Measurements from ENCODE around the gene ST6GALNAC3. TPM values are rescaled to one million over a fixed set of nuclear protein-coding genes. Genes with fewer than 3 reads are reported as not detected.
A peak's percentile ranks its signal among the peaks of the same experiment; 100 is the strongest.

Gene ST6GALNAC3
- total RNA-seq, 1 donor from 2014 or later = 23.6 TPM

GRCh38 chr1:76232666-76233065 lies 158.1 kb downstream of the ST6GALNAC3 start:
- H3K9me3 ChIP-seq (ENCODE audit: low read depth) = no peaks in the 10 kb centered on the region
- no peak overlapping the region for H3K9ac ChIP-seq
- H3K27me3 ChIP-seq = no peaks in the 10 kb centered on the region
- no peak overlapping the region for H3K4me3 ChIP-seq
- H4K20me1 ChIP-seq (ENCODE audit: low read depth) = no peaks in the 10 kb centered on the region
- H3K4me2 ChIP-seq = no peak overlapping the region
- H2AFZ ChIP-seq (replicated peaks) = no peak overlapping the region
- no peak overlapping the region for H3K27ac Mint-ChIP-seq
- no peak overlapping the region for H3K4me3 Mint-ChIP-seq
- no peaks in the 10 kb centered on the region for H3K79me2 ChIP-seq (ENCODE audit: low read depth)
- no peaks in the 10 kb centered on the region for H3K36me3 ChIP-seq
- H3K27me3 Mint-ChIP-seq (ENCODE audit: insufficient read depth, low read depth) = peaks cover 2% of the 10 kb centered on the region
- no peak for DNase-seq (ENCODE audit: low spot score)
- no peak overlapping the region for H3K27ac ChIP-seq
- peaks cover 16% of the 10 kb centered on the region for H3F3A ChIP-seq (ENCODE audit: low read depth)
- no peaks in the 10 kb centered on the region for H3K9me3 Mint-ChIP-seq
- no peaks in the 10 kb centered on the region for H3K36me3 Mint-ChIP-seq
- no peak for TF ChIP-seq EZH2phosphoT487 (IDR thresholded peaks at IDR 0.05)
- TF ChIP-seq CTCF (IDR thresholded peaks at IDR 0.05) = no peak
- no peak for TF ChIP-seq EZH2 (IDR thresholded peaks at IDR 0.05)
- peaks cover 33% of the 10 kb centered on the region for H3K4me1 Mint-ChIP-seq
- peaks cover 31% of the 10 kb centered on the region for H3K4me1 ChIP-seq

- peaks cover 12% of the 10 kb centered on the region for H3F3A ChIP-seq (ENCODE audit: low read depth)
- H3K4me2 ChIP-seq = no peak overlapping the region
- no peak overlapping the region for H2AFZ ChIP-seq (replicated peaks)
- H3K9me3 ChIP-seq (ENCODE audit: low read depth) = no peaks in the 10 kb centered on the region
- H3K9ac ChIP-seq = no peak overlapping the region
- Mint-ChIP-seq H3K27me3 (ENCODE audit: insufficient read depth, low read depth) (peaks cover 2% of the 10 kb centered on the region), H3K36me3 (no peaks in the 10 kb centered on the region), H3K9me3 (no peaks in the 10 kb centered on the region), H3K4me1 (peaks cover 36% of the 10 kb centered on the region), H3K4me3 (no peak overlapping the region), H3K27ac (no peak overlapping the region)
- H3K4me1 ChIP-seq = peaks cover 37% of the 10 kb centered on the region
- no peaks in the 10 kb centered on the region for H4K20me1 ChIP-seq (ENCODE audit: low read depth)
- H3K79me2 ChIP-seq (ENCODE audit: low read depth) = no peaks in the 10 kb centered on the region
- DNase-seq (ENCODE audit: low spot score) = no peak
- H3K27ac ChIP-seq = no peak overlapping the region
- H3K36me3 ChIP-seq = no peaks in the 10 kb centered on the region
- TF ChIP-seq EZH2 (IDR thresholded peaks at IDR 0.05) = no peak
- TF ChIP-seq EZH2phosphoT487 (IDR thresholded peaks at IDR 0.05) = no peak
- H3K4me3 ChIP-seq = no peak overlapping the region
- H3K27me3 ChIP-seq = no peaks in the 10 kb centered on the region
These were observed 159.5 kb downstream of the ST6GALNAC3 start for GRCh38 chr1:76234061-76234460.

- Histone ChIP-seq H3K9me3 (ENCODE audit: low read depth) (no peaks in the 10 kb centered on the region), H3K27me3 (no peaks in the 10 kb centered on the region), H3K9ac (no peak overlapping the region), H3K4me2 (no peak overlapping the region), H3K36me3 (no peaks in the 10 kb centered on the region), H3F3A (ENCODE audit: low read depth) (no peaks in the 10 kb centered on the region), H3K4me1 (peaks cover 26% of the 10 kb centered on the region), H4K20me1 (ENCODE audit: low read depth) (no peaks in the 10 kb centered on the region), H3K27ac (no peak overlapping the region), H3K4me3 (no peak overlapping the region), H2AFZ (replicated peaks) (no peak overlapping the region), H3K79me2 (ENCODE audit: low read depth) (no peaks in the 10 kb centered on the region)
- Mint-ChIP-seq H3K27me3 (ENCODE audit: insufficient read depth, low read depth) (no peaks in the 10 kb centered on the region), H3K36me3 (peaks cover 1% of the 10 kb centered on the region), H3K4me3 (no peak overlapping the region), H3K27ac (no peak overlapping the region), H3K9me3 (no peaks in the 10 kb centered on the region), H3K4me1 (peaks cover 32% of the 10 kb centered on the region)
- TF ChIP-seq EZH2 (IDR thresholded peaks at IDR 0.05) (no peak), CTCF (IDR thresholded peaks at IDR 0.05) (no peak), EZH2phosphoT487 (IDR thresholded peaks at IDR 0.05) (no peak)
- DNase-seq (ENCODE audit: low spot score) = no peak
These were observed 162.7 kb downstream of the ST6GALNAC3 start for GRCh38 chr1:76237211-76237610.

- H3K9me3 Mint-ChIP-seq = peaks cover 8% of the 10 kb centered on the region
These were observed 163.6 kb downstream of the ST6GALNAC3 start for GRCh38 chr1:76238094-76238628.

More at GRCh38 chr1:76238094-76238628, 163.6 kb downstream of the ST6GALNAC3 start:
- no peak overlapping the region for H3K27ac ChIP-seq
- H3F3A ChIP-seq (ENCODE audit: low read depth) = no peaks in the 10 kb centered on the region
- no peak for DNase-seq (ENCODE audit: low spot score)
- Mint-ChIP-seq H3K4me1 (peaks cover 32% of the 10 kb centered on the region), H3K27me3 (ENCODE audit: insufficient read depth, low read depth) (no peaks in the 10 kb centered on the region), H3K4me3 (no peak overlapping the region), H3K27ac (no peak overlapping the region), H3K36me3 (peaks cover 3% of the 10 kb centered on the region)
- H3K79me2 ChIP-seq (ENCODE audit: low read depth) = no peaks in the 10 kb centered on the region
- no peak overlapping the region for H2AFZ ChIP-seq (replicated peaks)
- H3K36me3 ChIP-seq = no peaks in the 10 kb centered on the region
- TF ChIP-seq CTCF (IDR thresholded peaks at IDR 0.05) = no peak
- no peak for TF ChIP-seq EZH2 (IDR thresholded peaks at IDR 0.05)
- TF ChIP-seq EZH2phosphoT487 (IDR thresholded peaks at IDR 0.05) = no peak
- no peak overlapping the region for H3K9ac ChIP-seq
- H3K4me2 ChIP-seq = peak overlapping the region; percentile 2
- no peaks in the 10 kb centered on the region for H4K20me1 ChIP-seq (ENCODE audit: low read depth)
- H3K27me3 ChIP-seq = no peaks in the 10 kb centered on the region
- H3K4me1 ChIP-seq = peaks cover 26% of the 10 kb centered on the region
- no peaks in the 10 kb centered on the region for H3K9me3 ChIP-seq (ENCODE audit: low read depth)
- no peak overlapping the region for H3K4me3 ChIP-seq
